ENCODE data around the gene GGTLC1. TPM values are rescaled to one million over a fixed set of nuclear protein-coding genes. Genes with fewer than 3 reads are reported as not detected.

GGTLC1 gene
- total and polyA plus RNA-seq, 2 of the 8 experiments (the other 6 are each of a cell fraction or from before 2014, with no cell fraction given) = not detected

- CTCF ChIA-PET (ENCODE audit: partially characterized antibody) = no interaction called here
- no peak overlapping the region for H2AK5ac ChIP-seq (ENCODE audit: low read depth, low read length)
- TF ChIP-seq RAD21 (IDR thresholded peaks at IDR 0.05 in 1 of 2, conservative IDR thresholded peaks at IDR 0.05 in 1 of 2; ENCODE audit: low read depth in 2 of 2, low read length in 2 of 2) = no peak
- TF ChIP-seq TBP (IDR thresholded peaks at IDR 0.05; ENCODE audit: low read depth, low read length) = no peak
- TF ChIP-seq NANOG (IDR thresholded peaks at IDR 0.05; ENCODE audit: insufficient read depth, low read depth, low read length, poor library complexity, severe bottlenecking) = no peak
- TF ChIP-seq CHD2 (IDR thresholded peaks at IDR 0.05; ENCODE audit: low read length) = no peak
- TF ChIP-seq TAF1 (IDR thresholded peaks at IDR 0.05; ENCODE audit: low read depth, low read length) = no peak
- TF ChIP-seq POLR2A (IDR thresholded peaks at IDR 0.05; ENCODE audit: control extremely low read depth in 1 of 2, low read depth in 2 of 2, low read length in 2 of 2) = no peak
- TF ChIP-seq CHD1 (IDR thresholded peaks at IDR 0.05; ENCODE audit: low read depth, low read length) = no peak
- no peak for TF ChIP-seq BCL11A (IDR thresholded peaks at IDR 0.05; ENCODE audit: low read depth in 2 of 2, low read length in 2 of 2)
- TF ChIP-seq SAP30 (IDR thresholded peaks at IDR 0.05; ENCODE audit: insufficient read depth, insufficient replicate concordance, low read length) = no peak
- TF ChIP-seq RBBP5 (IDR thresholded peaks at IDR 0.05; ENCODE audit: borderline replicate concordance, low read depth, low read length) = no peak
- TF ChIP-seq CTCF (IDR thresholded peaks at IDR 0.05; ENCODE audit: control extremely low read depth in 1 of 3, insufficient read depth in 1 of 3, low read depth in 1 of 3, low read length in 3 of 3) = no peak
- TF ChIP-seq POU5F1 (IDR thresholded peaks at IDR 0.05; ENCODE audit: low read depth, low read length) = no peak
- TF ChIP-seq SIX5 (IDR thresholded peaks at IDR 0.05; ENCODE audit: low read depth, low read length) = no peak
Measured at GRCh38 chr20:24033151-24033550, 44.6 kb upstream of the GGTLC1 start.

More at GRCh38 chr20:24033151-24033550, 44.6 kb upstream of the GGTLC1 start:
- Histone ChIP-seq H3K18ac (ENCODE audit: extremely low read depth, low read length) (no peak overlapping the region), H3K23ac (ENCODE audit: insufficient read length) (no peak overlapping the region), H2BK12ac (ENCODE audit: low read depth, low read length) (no peak overlapping the region), H2BK5ac (ENCODE audit: low read depth, low read length) (no peak overlapping the region), H3K9me3 (ENCODE audit: insufficient read depth in 2 of 2, low read depth in 1 of 2, low read length in 1 of 2) (no peaks in the 10 kb centered on the region), H3K9ac (replicated peaks in 1 of 4; ENCODE audit: extremely low read depth in 1 of 4, low read depth in 3 of 4, low read length in 3 of 4) (no peak overlapping the region), H3K56ac (replicated peaks; ENCODE audit: insufficient read length, low read depth, low read length) (no peak overlapping the region), H3K79me2 (ENCODE audit: control insufficient read depth in 1 of 2, insufficient read depth in 2 of 2, low read length in 2 of 2) (no peaks in the 10 kb centered on the region), H3K27ac (ENCODE audit: low read depth, low read length) (no peak overlapping the region), H2BK15ac (ENCODE audit: low read length) (no peak overlapping the region), H3K4me2 (ENCODE audit: insufficient read depth in 1 of 2, low read depth in 2 of 2, low read length in 2 of 2) (no peak overlapping the region), H3K4ac (replicated peaks; ENCODE audit: insufficient read length, low read depth, low read length) (no peak overlapping the region), H3K36me3 (ENCODE audit: control insufficient read depth in 2 of 4, insufficient read depth in 4 of 4, low read length in 3 of 4) (no peaks in the 10 kb centered on the region), H3K4me1 (replicated peaks in 1 of 4; ENCODE audit: control insufficient read depth in 3 of 4, insufficient read depth in 4 of 4, low read length in 3 of 4) (no peaks in the 10 kb centered on the region), H4K91ac (replicated peaks; ENCODE audit: insufficient read length, low read length) (no peak overlapping the region), H2BK20ac (ENCODE audit: low read length) (no peak overlapping the region), H3K4me3 (ENCODE audit: extremely low read depth in 1 of 4, insufficient read depth in 2 of 4, low read depth in 3 of 4, low read length in 4 of 4) (no peak overlapping the region), H3K79me1 (ENCODE audit: low read depth, low read length) (no peaks in the 10 kb centered on the region), H4K8ac (ENCODE audit: extremely low read depth, insufficient read depth, low read length) (no peak overlapping the region), H3K27me3 (replicated peaks in 1 of 4; ENCODE audit: control insufficient read depth in 3 of 4, extremely low read depth in 1 of 4, insufficient read depth in 3 of 4, low read length in 3 of 4) (no peaks in the 10 kb centered on the region), H3K14ac (ENCODE audit: insufficient read length) (no peak overlapping the region), H2AFZ (ENCODE audit: low read length) (no peak overlapping the region), H4K20me1 (replicated peaks in 1 of 2; ENCODE audit: control insufficient read depth in 1 of 2, insufficient read depth in 2 of 2, low read length in 2 of 2) (no peaks in the 10 kb centered on the region), H4K5ac (ENCODE audit: insufficient read length, low read depth, low read length) (no peak overlapping the region), H3K23me2 (ENCODE audit: low read depth, low read length) (no peaks in the 10 kb centered on the region), H2BK120ac (replicated peaks; ENCODE audit: low read depth, low read length) (no peak overlapping the region)
- FAIRE-seq = no peak
- DNase-seq (ENCODE audit: low read depth in 1 of 2, low spot score in 2 of 2) = no peak
- POLR2A ChIA-PET (ENCODE audit: partially characterized antibody) = no interaction called here

Measured in H1 (cell line).